Measurements from ENCODE around the gene MYBBP1A.
"Not testable (repeated sequence)": the region's sequence is repeated elsewhere in the genome, so short reads cannot be mapped to it uniquely, and the experiment has no call there.

The MYBBP1A gene

GRCh38 chr17:4594931-4595684, 39.9 kb upstream of the MYBBP1A start:
- H3K9ac ChIP-seq (ENCODE audit: low read length) = peak overlapping the region; percentile 15
- no peak overlapping the region for H3K4me3 ChIP-seq (ENCODE audit: low read length)
- H3K4me1 ChIP-seq (ENCODE audit: control insufficient read depth, insufficient read depth, low read length) = peaks cover 14% of the 10 kb centered on the region
- H3K36me3 ChIP-seq (ENCODE audit: control insufficient read depth, insufficient read depth, low read length) = no peaks in the 10 kb centered on the region
- no peaks in the 10 kb centered on the region for H3K9me3 ChIP-seq (ENCODE audit: control insufficient read depth, low read length)
- peaks cover 4% of the 10 kb centered on the region for H3K27me3 ChIP-seq (ENCODE audit: control insufficient read depth, insufficient read depth, low read length)

GRCh38 chr17:4594406-4594805, 39.2 kb upstream of the MYBBP1A start:
- peaks cover 13% of the 10 kb centered on the region for H3K4me1 ChIP-seq (ENCODE audit: control insufficient read depth, insufficient read depth, low read length)
- no peak overlapping the region for H3K9ac ChIP-seq (ENCODE audit: low read length)
- H3K4me3 ChIP-seq (ENCODE audit: low read length) = no peak overlapping the region
- no peaks in the 10 kb centered on the region for H3K9me3 ChIP-seq (ENCODE audit: control insufficient read depth, low read length)
- H3K36me3 ChIP-seq (ENCODE audit: control insufficient read depth, insufficient read depth, low read length) = no peaks in the 10 kb centered on the region
- H3K27me3 ChIP-seq (ENCODE audit: control insufficient read depth, insufficient read depth, low read length) = peaks cover 4% of the 10 kb centered on the region

GRCh38 chr17:4593021-4593421, 37.8 kb upstream of the MYBBP1A start:
- Histone ChIP-seq H3K4me3 (ENCODE audit: low read length) (no peak overlapping the region), H3K9me3 (ENCODE audit: control insufficient read depth, low read length) (no peaks in the 10 kb centered on the region), H3K9ac (ENCODE audit: low read length) (no peak overlapping the region), H3K4me1 (ENCODE audit: control insufficient read depth, insufficient read depth, low read length) (peaks cover 10% of the 10 kb centered on the region), H3K36me3 (ENCODE audit: control insufficient read depth, insufficient read depth, low read length) (no peaks in the 10 kb centered on the region), H3K27me3 (ENCODE audit: control insufficient read depth, insufficient read depth, low read length) (peaks cover 4% of the 10 kb centered on the region)

GRCh38 chr17:4592240-4593005, 37.2 kb upstream of the MYBBP1A start:
- Histone ChIP-seq H3K4me1 (ENCODE audit: control insufficient read depth, insufficient read depth, low read length) (peaks cover 10% of the 10 kb centered on the region), H3K9ac (ENCODE audit: low read length) (no peak overlapping the region), H3K36me3 (ENCODE audit: control insufficient read depth, insufficient read depth, low read length) (no peaks in the 10 kb centered on the region), H3K4me3 (ENCODE audit: low read length) (no peak overlapping the region), H3K27me3 (ENCODE audit: control insufficient read depth, insufficient read depth, low read length) (peaks cover under 1% of the 10 kb centered on the region), H3K9me3 (ENCODE audit: control insufficient read depth, low read length) (no peaks in the 10 kb centered on the region)

GRCh38 chr17:4591529-4591928, 36.3 kb upstream of the MYBBP1A start:
- Histone ChIP-seq H3K4me3 (ENCODE audit: low read length) (no peak overlapping the region), H3K27me3 (ENCODE audit: control insufficient read depth, insufficient read depth, low read length) (peaks cover 3% of the 10 kb centered on the region), H3K9me3 (ENCODE audit: control insufficient read depth, low read length) (no peaks in the 10 kb centered on the region), H3K36me3 (ENCODE audit: control insufficient read depth, insufficient read depth, low read length) (no peaks in the 10 kb centered on the region), H3K9ac (ENCODE audit: low read length) (no peak overlapping the region), H3K4me1 (ENCODE audit: control insufficient read depth, insufficient read depth, low read length) (peaks cover 10% of the 10 kb centered on the region)

- peaks cover 10% of the 10 kb centered on the region for H3K4me1 ChIP-seq (ENCODE audit: control insufficient read depth, insufficient read depth, low read length)
- no peak overlapping the region for H3K9ac ChIP-seq (ENCODE audit: low read length)
- no peaks in the 10 kb centered on the region for H3K9me3 ChIP-seq (ENCODE audit: control insufficient read depth, low read length)
- H3K4me3 ChIP-seq (ENCODE audit: low read length) = no peak overlapping the region
- peaks cover 5% of the 10 kb centered on the region for H3K27me3 ChIP-seq (ENCODE audit: control insufficient read depth, insufficient read depth, low read length)
- no peaks in the 10 kb centered on the region for H3K36me3 ChIP-seq (ENCODE audit: control insufficient read depth, insufficient read depth, low read length)
These were observed 35.8 kb upstream of the MYBBP1A start for GRCh38 chr17:4590981-4591453.

GRCh38 chr17:4590042-4590441, 34.9 kb upstream of the MYBBP1A start:
- not testable (repeated sequence) for H3K9ac ChIP-seq (ENCODE audit: low read length); H3K9me3 ChIP-seq (ENCODE audit: control insufficient read depth, low read length); H3K4me1 ChIP-seq (ENCODE audit: control insufficient read depth, insufficient read depth, low read length); H3K4me3 ChIP-seq (ENCODE audit: low read length); H3K36me3 ChIP-seq (ENCODE audit: control insufficient read depth, insufficient read depth, low read length)
- peaks cover 12% of the 10 kb centered on the region for H3K27me3 ChIP-seq (ENCODE audit: control insufficient read depth, insufficient read depth, low read length)

GRCh38 chr17:4588898-4589625, 33.9 kb upstream of the MYBBP1A start:
- no peaks in the 10 kb centered on the region for H3K9me3 ChIP-seq (ENCODE audit: control insufficient read depth, low read length)
- H3K4me1 ChIP-seq (ENCODE audit: control insufficient read depth, insufficient read depth, low read length) = peaks cover 8% of the 10 kb centered on the region
- H3K36me3 ChIP-seq (ENCODE audit: control insufficient read depth, insufficient read depth, low read length) = no peaks in the 10 kb centered on the region
- no peak overlapping the region for H3K9ac ChIP-seq (ENCODE audit: low read length)
- peaks cover 20% of the 10 kb centered on the region for H3K27me3 ChIP-seq (ENCODE audit: control insufficient read depth, insufficient read depth, low read length)
- H3K4me3 ChIP-seq (ENCODE audit: low read length) = no peak overlapping the region

GRCh38 chr17:4588391-4588790, 33.2 kb upstream of the MYBBP1A start:
- no peak overlapping the region for H3K9ac ChIP-seq (ENCODE audit: low read length)

GRCh38 chr17:4587803-4588202, 32.6 kb upstream of the MYBBP1A start:
- H3K36me3 ChIP-seq (ENCODE audit: control insufficient read depth, insufficient read depth, low read length) = no peaks in the 10 kb centered on the region
- no peak overlapping the region for H3K4me3 ChIP-seq (ENCODE audit: low read length)
- H3K9ac ChIP-seq (ENCODE audit: low read length) = no peak overlapping the region
- no peaks in the 10 kb centered on the region for H3K9me3 ChIP-seq (ENCODE audit: control insufficient read depth, low read length)
- H3K4me1 ChIP-seq (ENCODE audit: control insufficient read depth, insufficient read depth, low read length) = peaks cover 14% of the 10 kb centered on the region
- peaks cover 33% of the 10 kb centered on the region for H3K27me3 ChIP-seq (ENCODE audit: control insufficient read depth, insufficient read depth, low read length)

More at GRCh38 chr17:4588391-4588790, 33.2 kb upstream of the MYBBP1A start:
- no peak overlapping the region for H3K4me3 ChIP-seq (ENCODE audit: low read length)
- no peaks in the 10 kb centered on the region for H3K9me3 ChIP-seq (ENCODE audit: control insufficient read depth, low read length)
- peaks cover 27% of the 10 kb centered on the region for H3K27me3 ChIP-seq (ENCODE audit: control insufficient read depth, insufficient read depth, low read length)
- H3K36me3 ChIP-seq (ENCODE audit: control insufficient read depth, insufficient read depth, low read length) = no peaks in the 10 kb centered on the region
- peaks cover 14% of the 10 kb centered on the region for H3K4me1 ChIP-seq (ENCODE audit: control insufficient read depth, insufficient read depth, low read length)

GRCh38 chr17:4587195-4587594, 32.0 kb upstream of the MYBBP1A start:
- peaks cover 14% of the 10 kb centered on the region for H3K4me1 ChIP-seq (ENCODE audit: control insufficient read depth, insufficient read depth, low read length)
- peaks cover 39% of the 10 kb centered on the region for H3K27me3 ChIP-seq (ENCODE audit: control insufficient read depth, insufficient read depth, low read length)
- no peak overlapping the region for H3K4me3 ChIP-seq (ENCODE audit: low read length)
- no peaks in the 10 kb centered on the region for H3K36me3 ChIP-seq (ENCODE audit: control insufficient read depth, insufficient read depth, low read length)
- H3K9me3 ChIP-seq (ENCODE audit: control insufficient read depth, low read length) = no peaks in the 10 kb centered on the region
- no peak overlapping the region for H3K9ac ChIP-seq (ENCODE audit: low read length)

GRCh38 chr17:4586043-4586442, 30.9 kb upstream of the MYBBP1A start:
- peaks cover 49% of the 10 kb centered on the region for H3K27me3 ChIP-seq (ENCODE audit: control insufficient read depth, insufficient read depth, low read length)
- H3K9ac ChIP-seq (ENCODE audit: low read length) = no peak overlapping the region
- no peak overlapping the region for H3K4me3 ChIP-seq (ENCODE audit: low read length)

More at GRCh38 chr17:4586043-4586442, 30.9 kb upstream of the MYBBP1A start:
- Histone ChIP-seq H3K9me3 (ENCODE audit: control insufficient read depth, low read length) (no peaks in the 10 kb centered on the region), H3K36me3 (ENCODE audit: control insufficient read depth, insufficient read depth, low read length) (no peaks in the 10 kb centered on the region), H3K4me1 (ENCODE audit: control insufficient read depth, insufficient read depth, low read length) (peaks cover 14% of the 10 kb centered on the region)

Data from mucosa of stomach (tissue), 1 donor.